Fibroblast of lung (primary cell): ENCODE measurements around the gene NAA30.

Experiments used
- EZH2 ChIP-seq: IDR thresholded peaks from 2 replicates; pipeline ENCODE4 v1.5.1; 2012; ENCODE audit warnings: low read length, control low read depth, mild to moderate bottlenecking; ENCODE audit errors: missing control alignments
- TF ChIP-seq, protein P1 (sequence below), 2 donors: IDR thresholded peaks in 1 of 2; conservative IDR thresholded peaks in 1 of 2; 1 replicate in 1 of 2; 2 replicates in 1 of 2; pipeline ENCODE4 v1.5.1; 2011 to 2012; ENCODE audit warnings: low read length in 2 of 2, control low read depth in 1 of 2, inconsistent platforms in 1 of 2, low read depth in 1 of 2, mild to moderate bottlenecking in 1 of 2

DNA sequence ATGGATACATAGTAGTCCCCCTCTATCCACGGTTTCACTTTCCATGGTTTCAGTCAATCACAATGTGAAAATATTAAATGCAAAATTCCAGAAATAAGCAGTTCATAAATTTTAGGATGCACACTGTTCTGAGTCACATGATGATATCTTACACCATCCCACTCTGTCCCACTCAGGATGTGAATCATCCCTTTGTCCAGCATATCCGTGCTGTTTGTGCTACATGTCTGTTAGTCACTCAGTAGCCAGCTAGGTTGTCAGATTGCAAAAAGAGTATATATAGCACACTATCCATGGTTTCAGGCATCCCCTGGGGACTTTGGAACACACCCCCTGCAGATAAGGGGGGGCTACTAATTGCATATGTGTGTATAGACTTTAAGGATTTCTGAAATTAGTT is 8.1 kb upstream of the NAA30 start:
- TF ChIP-seq, protein P1, sequence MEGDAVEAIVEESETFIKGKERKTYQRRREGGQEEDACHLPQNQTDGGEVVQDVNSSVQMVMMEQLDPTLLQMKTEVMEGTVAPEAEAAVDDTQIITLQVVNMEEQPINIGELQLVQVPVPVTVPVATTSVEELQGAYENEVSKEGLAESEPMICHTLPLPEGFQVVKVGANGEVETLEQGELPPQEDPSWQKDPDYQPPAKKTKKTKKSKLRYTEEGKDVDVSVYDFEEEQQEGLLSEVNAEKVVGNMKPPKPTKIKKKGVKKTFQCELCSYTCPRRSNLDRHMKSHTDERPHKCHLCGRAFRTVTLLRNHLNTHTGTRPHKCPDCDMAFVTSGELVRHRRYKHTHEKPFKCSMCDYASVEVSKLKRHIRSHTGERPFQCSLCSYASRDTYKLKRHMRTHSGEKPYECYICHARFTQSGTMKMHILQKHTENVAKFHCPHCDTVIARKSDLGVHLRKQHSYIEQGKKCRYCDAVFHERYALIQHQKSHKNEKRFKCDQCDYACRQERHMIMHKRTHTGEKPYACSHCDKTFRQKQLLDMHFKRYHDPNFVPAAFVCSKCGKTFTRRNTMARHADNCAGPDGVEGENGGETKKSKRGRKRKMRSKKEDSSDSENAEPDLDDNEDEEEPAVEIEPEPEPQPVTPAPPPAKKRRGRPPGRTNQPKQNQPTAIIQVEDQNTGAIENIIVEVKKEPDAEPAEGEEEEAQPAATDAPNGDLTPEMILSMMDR (conservative IDR thresholded peaks at IDR 0.05 in 1 of 2, IDR thresholded peaks at IDR 0.05 in 1 of 2; ENCODE audit: low read depth in 1 of 2, low read length in 2 of 2): no peak
- TF ChIP-seq EZH2: no peak
